HG03095 (cell line): ENCODE results near the gene ZNF552.
A peak's percentile ranks its signal among the peaks of the same experiment; 100 is the strongest.
"Not testable (repeated sequence)": the region's sequence is repeated elsewhere in the genome, so short reads cannot be mapped to it uniquely, and the experiment has no call there.

Experiments used
- ATAC-seq: cut with Tn5 transposase; IDR thresholded peaks from one replicate; pipeline ENCODE4 v1.9.1; 2021; ENCODE audit warnings: moderate library complexity; ENCODE audit not compliant: unreplicated experiment

Gene ZNF552

DNA sequence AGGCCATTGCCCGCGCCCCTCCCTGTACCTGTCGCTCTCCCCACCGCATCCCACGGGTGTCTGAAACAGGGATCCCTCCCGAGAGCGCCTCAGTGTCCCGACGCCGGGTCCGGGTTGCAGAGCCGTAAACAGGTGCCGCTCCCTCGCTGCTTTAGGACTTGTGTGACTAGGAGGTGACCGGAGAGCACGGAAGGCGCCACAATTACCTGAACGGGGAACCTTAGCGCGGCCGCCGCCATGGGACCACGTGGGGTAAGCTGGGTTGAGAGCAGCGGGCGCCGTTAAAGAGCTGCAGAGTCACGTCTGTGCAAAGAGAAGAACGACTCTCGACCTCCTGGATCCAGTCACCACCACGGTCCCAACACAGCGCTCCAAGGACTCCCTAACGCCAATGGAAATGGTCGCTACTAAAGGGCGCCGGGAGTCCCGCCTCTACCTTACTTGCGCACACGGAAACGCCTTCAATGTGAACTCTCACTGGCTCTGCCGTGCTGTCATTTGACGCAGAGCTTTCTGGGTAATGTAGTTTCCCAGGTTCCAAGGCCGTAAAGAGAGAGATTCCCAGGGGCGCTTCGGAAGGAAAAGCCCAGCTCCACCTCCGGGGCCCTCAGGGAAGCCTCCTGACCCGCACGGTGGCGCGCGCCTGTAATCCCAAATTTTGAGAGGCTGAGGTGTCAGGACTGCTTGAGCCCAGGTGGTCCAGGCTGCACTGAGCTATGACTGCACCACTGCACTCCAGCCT, at the start of gene ZNF552:
Gene ZNF552, minus strand, starts transcription at position 409 of the 742 bp plus-strand sequence. Its CDS starts 170 bp downstream, at position 239.
- ATAC-seq, result peak; percentile 55

DNA sequence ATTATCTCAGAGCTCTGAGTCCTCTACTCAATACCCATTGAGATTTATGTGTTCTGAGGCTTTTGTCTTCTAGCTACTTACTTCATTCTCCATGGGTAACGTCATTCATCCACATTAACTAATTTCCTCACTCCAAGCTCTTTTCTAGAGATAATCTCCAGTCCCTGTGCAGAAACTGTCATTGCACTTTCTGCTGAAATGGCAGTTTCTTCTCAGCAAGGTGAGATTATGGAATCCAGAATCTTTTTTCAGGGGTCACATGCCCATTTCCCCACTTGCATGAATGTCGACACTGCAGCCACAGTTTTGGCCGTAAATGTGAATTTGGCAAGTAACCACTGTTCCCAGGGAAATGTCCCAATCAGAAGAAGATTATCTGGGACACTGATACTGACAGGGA, 47.6 kb upstream of the ZNF552 start:
- ATAC-seq, result not testable (repeated sequence)

DNA sequence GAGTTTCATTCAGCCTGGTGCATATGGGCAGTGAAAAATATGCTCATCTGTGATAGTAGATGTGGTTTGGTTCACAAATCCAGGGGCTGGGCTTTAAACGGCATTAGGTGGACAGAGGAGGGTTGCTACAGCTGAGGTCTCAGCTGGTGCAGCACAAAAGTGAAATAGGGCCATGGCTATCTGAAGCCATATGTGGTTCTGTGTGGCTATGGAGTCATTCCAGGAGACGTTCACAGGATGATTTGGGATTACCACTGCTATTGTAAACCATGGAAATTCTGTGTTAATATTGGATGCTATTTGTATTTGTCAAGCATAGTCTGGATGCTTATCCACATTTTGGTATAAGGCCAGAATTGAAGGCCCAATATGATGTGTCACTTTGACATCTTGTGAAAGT, 39.4 kb upstream of the ZNF552 start:
- ATAC-seq, result not testable (repeated sequence)

DNA sequence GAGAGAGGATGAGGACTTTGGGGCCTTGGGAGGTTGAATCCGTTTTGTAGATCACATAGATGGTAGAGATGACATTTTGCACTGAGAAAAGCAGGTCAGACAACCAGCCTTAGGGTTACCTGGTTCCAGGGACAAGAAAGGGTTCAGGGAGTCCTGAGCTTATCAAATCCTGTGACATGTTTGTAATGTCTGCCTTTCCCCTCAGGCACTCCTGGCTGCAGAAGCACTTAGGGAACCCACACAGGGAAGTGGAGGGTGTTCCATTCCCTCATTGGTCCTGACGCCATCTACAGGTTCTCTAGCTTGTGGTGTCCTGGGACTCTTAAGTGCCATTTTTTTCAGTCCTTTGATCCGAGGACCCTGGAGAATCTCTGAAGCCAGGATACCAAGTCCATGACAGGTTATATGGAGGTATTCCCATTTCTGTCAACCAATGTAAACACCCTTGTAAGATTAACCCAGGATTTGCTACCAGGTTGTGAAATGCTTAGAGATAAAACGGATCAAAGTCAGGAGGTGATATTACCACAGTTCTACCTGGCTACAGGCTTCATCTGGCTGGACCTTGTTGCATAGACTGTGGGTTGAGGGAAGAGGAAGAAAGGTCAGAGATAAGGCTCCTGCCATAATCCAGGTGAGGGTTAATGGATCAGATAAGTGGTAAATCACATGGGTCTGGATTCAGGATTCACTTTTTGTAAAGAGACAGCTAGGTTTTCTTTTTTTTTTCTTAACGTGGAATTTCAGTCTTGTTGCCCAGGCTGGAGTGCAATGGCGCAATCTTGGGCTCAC, 37.3 kb upstream of the ZNF552 start:
- ATAC-seq, result not testable (repeated sequence)

DNA sequence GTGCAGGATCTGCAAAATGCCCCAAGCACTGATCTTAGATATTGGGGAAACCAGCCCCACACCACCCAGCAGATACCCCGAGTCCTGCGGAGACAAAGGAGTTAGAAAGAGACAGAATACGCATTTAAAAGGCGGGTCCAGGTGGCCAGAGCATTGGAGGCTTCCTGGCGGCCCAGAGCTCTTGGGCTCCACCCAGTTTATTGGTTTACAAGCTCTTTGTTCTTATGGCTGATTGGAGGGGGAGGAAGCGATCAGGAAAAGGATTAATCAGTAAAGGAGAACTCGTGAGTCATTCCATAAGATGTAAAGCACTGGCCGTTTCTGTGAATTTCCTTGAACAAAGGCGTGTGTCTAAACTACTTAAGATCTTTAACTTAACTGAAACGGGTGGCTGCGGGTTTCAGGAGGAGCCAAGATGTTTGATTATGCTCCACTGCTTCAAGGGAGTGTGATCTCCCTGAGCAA, 35.9 kb upstream of the ZNF552 start:
- ATAC-seq, result no peak

DNA sequence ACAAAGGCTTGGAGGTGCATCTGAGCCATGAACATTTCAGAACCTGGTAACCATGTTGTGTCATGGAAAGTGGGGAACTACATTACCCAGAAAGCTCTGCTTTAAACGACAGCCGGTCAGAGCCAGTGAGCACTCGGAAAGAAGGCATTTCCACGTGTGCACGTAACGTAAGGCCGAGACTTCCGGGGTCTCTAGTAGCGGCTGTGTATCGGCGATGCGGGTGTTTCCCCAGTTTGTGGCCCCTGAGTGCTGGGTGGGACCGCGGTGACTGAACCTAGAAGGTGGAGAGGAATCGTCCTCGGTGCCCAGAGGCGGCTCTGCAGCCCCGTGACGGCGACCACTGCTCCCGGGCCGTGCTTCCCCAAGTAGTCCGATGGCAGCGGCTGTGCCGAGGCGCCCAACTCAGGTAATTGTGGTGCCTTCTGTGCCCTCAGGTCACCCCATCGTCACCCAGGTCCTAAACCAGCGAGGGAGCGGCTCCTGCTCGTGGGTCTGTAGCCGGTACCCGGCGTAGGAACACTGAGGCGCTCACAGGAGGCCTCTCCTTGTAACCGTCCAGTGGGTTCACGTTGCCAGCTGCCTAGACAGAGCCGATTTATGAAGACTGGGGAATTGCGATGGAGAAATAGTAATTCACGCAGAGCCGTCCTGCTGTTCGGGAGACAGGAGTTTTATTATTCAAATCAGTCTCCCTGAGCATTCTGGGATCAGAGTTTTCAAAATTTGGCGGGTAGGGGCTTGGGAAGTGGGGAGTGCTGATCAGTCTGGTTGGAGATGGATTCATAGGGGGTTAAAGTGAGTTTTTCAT, 35.2 kb upstream of the ZNF552 start, which contains the start of gene ZNF587:
Gene ZNF587, plus strand, starts transcription at position 194 of the 808 bp plus-strand sequence. Its CDS starts 180 bp downstream, at position 374.
- peak; percentile 86 for ATAC-seq

DNA sequence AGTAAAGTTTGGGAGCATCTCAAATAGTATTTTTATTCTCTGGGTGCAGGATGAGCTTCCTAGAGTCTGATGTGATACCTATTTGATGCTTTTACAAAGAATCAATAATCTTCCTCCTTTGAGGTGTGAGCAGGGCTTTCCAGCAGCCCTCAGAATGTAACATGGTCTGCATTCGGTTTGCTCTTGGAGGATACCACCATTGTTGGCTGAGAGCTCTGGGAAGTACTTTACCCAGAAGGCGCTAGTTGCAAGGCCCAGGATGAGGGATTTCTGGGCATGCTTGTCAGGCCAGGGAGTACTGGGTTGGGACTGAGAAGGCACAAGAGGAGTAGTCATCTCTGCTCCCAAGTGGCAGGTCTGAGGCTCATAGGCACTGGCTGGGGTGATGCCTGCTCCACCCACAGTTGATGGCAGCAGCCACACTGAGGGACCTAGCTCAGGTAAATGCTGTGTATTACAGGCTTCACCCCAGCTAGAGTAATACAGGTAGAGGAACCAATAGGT, 34.5 kb upstream of the ZNF552 start:
- ATAC-seq, result peak; percentile 27

DNA sequence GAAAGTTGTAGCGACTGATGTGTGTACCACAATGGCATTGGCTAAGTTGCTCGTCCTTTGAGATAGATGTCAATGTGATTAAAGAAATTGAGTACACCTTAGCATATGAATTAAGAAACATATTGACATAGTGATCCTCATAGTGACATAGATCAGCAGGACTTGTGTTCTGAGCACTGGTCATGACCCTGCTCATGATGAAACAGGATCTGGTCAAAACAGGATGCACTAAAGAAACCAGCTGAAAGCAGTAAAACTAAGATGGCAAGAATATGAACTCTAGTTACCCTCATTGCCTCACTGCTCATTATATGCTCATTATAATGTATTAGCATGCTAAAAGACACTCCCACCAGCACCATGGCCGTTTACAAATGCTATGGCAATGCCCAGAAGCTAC, 32.5 kb upstream of the ZNF552 start:
- not testable (repeated sequence) for ATAC-seq

DNA sequence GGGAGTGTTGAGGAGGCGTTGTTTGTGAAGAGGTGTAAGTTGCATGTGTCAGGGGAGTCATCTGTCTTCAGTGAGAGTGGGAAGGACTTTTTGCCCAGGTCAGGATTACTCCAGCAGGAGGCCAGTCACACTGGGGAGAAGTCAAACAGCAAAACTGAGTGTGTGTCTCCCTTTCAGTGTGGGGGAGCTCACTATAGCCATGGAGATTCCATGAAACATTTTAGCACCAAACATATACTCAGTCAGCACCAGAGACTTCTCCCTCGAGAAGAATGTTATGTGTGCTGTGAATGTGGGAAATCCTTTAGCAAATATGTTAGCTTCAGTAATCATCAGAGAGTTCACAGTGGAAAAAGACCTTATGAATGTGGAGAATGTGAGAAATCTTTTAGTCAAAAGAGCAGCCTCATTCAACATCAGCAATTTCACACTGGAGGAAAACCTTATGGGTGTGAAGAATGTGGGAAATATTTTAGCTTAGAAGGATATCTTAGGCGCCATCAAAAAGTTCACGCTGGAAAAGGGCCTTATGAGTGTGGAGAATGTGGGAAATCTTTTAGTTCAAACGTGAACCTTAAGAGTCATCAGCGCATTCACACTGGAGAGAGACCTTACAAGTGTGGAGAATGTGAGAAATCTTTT, 26.5 kb upstream of the ZNF552 start:
- no peak for ATAC-seq

DNA sequence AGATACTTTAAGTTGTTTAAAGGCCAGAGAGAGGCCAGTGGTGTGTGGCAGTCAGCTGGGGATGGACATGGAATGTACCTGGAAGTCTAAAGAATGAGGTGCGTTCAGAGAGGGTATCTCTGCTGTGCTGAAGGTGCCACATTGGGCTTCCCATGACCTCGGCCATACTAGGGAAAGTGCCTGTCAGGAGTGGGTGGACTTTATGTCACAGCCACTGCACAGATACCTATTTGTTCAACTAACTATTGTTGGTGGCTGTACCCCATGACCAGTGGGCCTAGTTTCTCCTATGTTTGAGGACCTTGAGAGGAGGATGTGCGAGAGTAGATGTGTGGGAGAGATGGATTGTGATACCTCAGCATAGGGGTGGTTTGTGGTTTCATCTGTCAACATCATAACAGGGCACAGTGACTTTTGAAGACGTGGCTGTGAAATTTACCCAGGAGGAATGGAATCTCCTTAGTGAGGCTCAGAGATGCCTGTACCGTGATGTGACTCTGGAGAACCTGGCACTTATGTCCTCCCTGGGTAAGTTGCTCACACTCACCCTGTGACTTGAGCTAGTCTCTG, 24.0 kb upstream of the ZNF552 start:
- ATAC-seq, result not testable (repeated sequence)

DNA sequence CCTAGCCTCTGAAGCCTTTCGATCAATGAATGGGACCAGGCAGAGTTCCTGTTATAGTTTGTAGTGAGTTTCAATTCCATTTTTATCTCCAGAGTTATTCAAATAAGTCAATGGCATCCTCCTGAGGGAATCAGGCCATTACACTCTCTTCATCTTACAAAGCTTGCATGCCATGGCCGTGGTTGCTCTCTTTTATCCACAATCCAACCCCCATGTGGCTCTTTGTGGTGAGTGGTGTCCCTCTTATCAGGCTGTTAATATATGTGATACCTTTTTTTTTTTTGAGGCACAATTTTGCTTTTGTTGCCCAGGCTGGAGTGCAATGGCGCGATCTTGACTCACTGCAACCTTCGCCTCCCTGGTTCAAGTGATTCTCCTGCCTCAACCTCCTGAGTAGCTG, 22.3 kb upstream of the ZNF552 start:
- not testable (repeated sequence) for ATAC-seq

DNA sequence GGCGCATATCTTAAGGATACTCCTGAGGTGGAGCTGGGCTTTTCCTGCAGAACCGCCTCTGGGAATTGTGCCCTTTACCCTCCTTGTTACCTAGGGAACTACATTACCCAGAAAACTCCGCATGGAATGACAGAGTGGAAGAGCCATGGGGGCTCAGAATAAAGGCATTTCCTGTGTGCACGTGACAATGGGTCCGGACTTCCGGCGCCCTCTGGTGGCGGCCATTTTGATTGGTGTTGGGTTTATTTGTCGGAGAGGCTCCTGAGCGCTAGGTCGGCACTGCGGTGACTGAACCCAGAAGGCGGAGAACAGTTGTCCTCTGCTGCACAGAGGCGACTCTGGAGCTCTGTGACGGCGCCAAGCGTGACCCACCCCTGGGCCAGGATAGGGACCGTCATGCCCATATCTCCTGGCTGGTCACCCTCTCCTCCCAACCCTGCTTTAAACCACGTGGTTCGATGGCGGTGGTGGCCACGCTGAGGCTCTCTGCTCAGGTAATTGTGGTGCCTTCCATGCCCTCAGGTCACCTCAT, 15.4 kb upstream of the ZNF552 start, which contains the start of gene ZNF587B:
Gene ZNF587B, plus strand, starts transcription at position 229 of the 532 bp plus-strand sequence. Its CDS starts 230 bp downstream, at position 459.
- ATAC-seq, result no peak

DNA sequence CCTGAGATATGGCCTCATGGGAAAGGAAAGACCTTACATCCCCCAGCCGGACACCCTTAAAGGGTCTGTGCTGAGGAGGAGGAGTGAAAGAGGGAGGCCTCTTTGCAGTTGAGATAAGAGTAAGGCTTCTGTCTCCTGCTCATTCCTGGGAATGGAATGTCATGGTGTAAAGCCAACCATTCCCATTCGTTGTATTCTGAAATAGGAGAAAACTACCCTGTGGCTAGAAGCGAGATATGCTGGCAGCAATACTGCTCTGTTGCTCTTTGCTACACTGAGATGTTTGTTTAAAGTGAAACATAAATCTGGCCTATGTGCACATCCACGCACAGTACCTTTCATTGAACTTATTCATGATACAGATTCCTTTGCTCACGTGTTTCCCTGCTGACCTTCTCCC, 14.6 kb upstream of the ZNF552 start:
- ATAC-seq, result no peak

DNA sequence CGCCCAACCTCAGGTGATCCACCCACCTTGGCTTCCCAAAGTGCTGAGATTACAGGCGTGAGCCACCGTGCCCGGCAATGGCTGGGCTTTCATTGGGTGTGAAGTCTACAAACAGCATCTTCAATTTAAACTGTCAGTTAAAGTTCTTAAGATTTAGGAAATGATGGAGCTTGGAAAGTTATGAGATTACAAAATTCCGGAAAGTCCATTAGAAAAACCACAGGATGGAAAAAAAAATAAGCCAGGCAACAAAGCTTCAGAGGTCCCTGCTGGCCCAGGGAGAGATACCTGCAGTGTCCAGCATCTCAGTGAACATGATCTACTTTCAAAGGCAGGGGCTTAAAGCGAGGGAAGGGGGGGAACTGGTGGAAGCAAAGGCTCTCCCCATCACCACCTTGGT, 10.8 kb upstream of the ZNF552 start:
- ATAC-seq, result no peak

DNA sequence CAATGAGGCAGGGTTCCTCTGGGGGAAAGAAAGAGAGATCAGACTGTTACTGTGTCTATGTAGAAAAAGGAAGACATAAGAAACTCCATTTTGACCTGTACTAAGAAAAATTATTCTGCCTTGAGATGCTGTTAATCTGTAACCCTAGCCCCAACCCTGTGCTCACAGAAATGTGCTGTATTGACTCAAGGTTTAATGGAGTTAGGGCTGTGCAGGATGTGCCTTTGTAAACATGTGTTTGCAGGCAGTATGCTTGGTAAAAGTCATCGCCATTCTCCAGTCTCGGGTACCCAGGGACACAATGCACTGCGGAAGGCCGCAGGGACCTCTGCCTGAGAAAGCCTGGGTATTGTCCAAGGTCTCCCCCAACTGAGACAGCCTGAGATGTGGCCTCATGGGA, 8.9 kb upstream of the ZNF552 start:
- ATAC-seq, result not testable (repeated sequence)

DNA sequence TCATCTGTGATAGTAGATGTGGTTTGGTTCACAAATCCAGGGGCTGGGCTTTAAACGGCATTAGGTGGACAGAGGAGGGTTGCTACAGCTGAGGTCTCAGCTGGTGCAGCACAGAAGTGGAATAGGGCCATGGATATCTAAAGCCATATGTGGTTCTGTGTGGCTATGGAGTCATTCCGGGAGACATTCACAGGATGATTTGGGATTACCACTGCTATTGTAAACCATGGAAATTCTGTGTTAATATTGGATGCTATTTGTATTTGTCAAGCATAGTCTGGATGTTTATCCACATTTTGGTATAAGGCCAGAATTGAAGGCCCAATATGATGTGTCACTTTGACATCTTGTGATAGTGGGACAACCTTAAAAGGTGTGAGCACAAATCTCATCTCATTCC, 8.4 kb upstream of the ZNF552 start:
- not testable (repeated sequence) for ATAC-seq

DNA sequence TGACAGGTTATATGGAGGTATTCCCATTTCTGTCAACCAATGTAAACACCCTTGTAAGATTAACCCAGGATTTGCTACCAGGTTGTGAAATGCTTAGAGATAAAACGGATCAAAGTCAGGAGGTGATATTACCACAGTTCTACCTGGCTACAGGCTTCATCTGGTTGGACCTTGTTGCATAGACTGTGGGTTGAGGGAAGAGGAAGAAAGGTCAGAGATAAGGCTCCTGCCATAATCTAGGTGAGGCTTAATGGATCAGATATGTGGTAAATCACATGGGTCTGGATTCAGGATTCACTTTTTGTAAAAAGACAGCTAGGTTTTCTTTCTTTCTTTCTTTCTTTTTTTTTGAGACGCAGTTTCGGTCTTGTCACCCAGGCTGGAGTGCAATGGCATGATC, 6.8 kb upstream of the ZNF552 start:
- not testable (repeated sequence) for ATAC-seq

DNA sequence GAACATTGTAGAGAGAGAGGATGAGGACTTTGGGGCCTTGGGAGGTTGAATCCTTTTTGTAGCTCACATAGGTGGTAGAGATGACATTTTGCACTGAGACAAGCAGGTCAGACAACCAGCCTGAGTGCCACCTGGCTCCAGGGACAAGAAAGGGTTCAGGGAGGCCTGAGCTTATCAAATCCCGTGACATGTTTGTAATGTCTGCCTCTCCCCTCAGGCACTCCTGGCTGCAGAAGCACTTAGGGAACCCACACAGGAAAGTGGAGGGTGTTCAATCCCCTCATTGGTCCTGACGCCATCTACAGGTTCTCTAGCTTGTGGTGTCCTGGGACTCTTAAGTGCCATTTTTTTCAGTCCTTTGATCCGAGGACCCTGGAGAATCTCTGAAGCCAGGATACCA, 6.4 kb upstream of the ZNF552 start:
- ATAC-seq, result not testable (repeated sequence)

DNA sequence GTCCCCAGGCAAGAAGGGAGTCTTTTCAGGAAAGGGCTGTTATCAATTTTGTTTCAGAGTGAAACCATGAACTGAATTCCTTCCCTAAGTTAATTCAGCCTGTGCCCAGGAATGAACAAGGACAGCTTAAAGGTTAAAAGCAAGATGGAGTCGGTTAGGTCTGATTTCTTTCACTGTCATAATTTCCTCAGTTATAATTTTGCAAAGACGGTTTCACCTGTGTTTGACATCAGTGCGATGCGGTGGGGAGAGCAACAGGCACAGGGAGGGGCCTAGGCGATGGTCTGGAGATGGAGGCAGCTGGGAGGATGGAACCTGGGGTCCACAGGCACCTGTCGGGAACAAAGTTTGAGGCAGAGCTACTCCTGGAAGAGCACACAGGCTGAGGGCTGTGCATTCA, 5.9 kb upstream of the ZNF552 start:
- no peak for ATAC-seq
